ENCODE data around the gene DHRSX. TPM values are rescaled to one million over a fixed set of nuclear protein-coding genes. Genes with fewer than 3 reads are reported as not detected.
"Not testable (repeated sequence)": the region's sequence is repeated elsewhere in the genome, so short reads cannot be mapped to it uniquely, and the experiment has no call there.

The DHRSX gene
- total and polyA plus RNA-seq, 7 experiments from 2014 or later, result 15.0 to 26.2 (median 17.6) TPM

DNA sequence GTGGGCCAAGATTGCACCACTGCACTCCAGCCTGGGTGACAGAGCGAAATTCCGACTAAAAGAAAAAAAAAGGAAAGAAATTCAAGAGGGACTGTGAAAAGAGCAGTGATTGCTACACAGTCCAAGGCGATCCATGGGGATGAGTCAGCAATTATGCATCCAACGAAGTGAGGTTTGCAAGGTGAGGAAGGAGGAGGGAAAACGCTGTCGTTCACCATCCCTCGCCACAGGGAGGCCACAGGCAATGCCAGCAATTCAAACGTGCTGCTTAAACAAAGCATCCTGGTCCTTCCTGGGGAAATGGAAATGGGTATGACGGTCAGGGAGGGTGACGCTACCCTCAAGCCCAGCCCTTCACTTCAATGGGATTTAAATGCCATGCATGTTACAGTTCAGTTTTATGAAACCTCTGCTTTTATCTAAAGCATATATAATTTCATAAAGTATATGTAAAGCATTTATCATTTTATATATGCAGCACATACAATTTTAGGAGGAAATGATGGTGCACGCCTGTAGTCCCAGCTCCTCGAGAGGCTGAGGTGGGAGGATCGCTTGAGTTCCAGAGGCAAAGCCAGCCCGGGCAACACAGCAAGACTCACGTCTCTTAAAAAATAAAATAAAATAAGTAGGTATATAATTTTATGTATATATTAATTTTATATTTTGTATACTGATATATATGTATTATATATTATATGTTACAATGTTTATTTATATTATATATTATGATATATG lies 108.7 kb downstream of the DHRSX start:
- Mint-ChIP-seq H3K9me3 (peaks cover 4 to 14% (median 8%) of the 10 kb centered on the region in 11 donors), H3K27me3 (no peaks in the 10 kb centered on the region), H3K36me3 (peaks cover 26 to 63% (median 54%) of the 10 kb centered on the region in 5 donors), H3K4me1 (peaks cover 0 to 15% (median 0%) of the 10 kb centered on the region in 7 donors), H3K4me3 (no peak overlapping the region), H3K27ac (no peak overlapping the region)
- peaks cover 0 to 9% (median 0%) of the 10 kb centered on the region in 3 experiments for H3K9me3 ChIP-seq (ENCODE audit: control insufficient read depth in 2 of 3, low read length in 3 of 3)
- ATAC-seq, result no peak
- intact Hi-C loops (cut with micrococcal nuclease), result no loop called here
- CTCF ChIA-PET, result no interaction called here
- POLR2A ChIA-PET, result no interaction called here
- no peaks in the 10 kb centered on the region for H3K27me3 ChIP-seq (ENCODE audit: control insufficient read depth in 2 of 2, insufficient read depth in 2 of 2, low read length in 2 of 2)
- H3K27ac ChIP-seq (ENCODE audit: low read depth, low read length), result no peak overlapping the region
- DNase-seq, result no peak
- H3K36me3 ChIP-seq (ENCODE audit: control insufficient read depth in 2 of 3, insufficient read depth in 3 of 3, low read length in 3 of 3), result peaks cover 0 to 23% (median 4%) of the 10 kb centered on the region in 3 experiments
- H3K4me3 ChIP-seq (ENCODE audit: low read length), result no peak overlapping the region
- no peaks in the 10 kb centered on the region for H3K4me1 ChIP-seq (ENCODE audit: control insufficient read depth in 2 of 2, insufficient read depth in 2 of 2, low read length in 2 of 2)

- ATAC-seq (no peak), DNase-seq (no peak)
- Histone ChIP-seq H3K4me1 (ENCODE audit: control insufficient read depth in 2 of 2, insufficient read depth in 2 of 2, low read length in 2 of 2) (no peaks in the 10 kb centered on the region), H3K9me3 (ENCODE audit: control insufficient read depth in 2 of 3, low read length in 3 of 3) (peaks cover 0 to 9% (median 0%) of the 10 kb centered on the region in 3 experiments), H3K27me3 (ENCODE audit: control insufficient read depth in 2 of 2, insufficient read depth in 2 of 2, low read length in 2 of 2) (no peaks in the 10 kb centered on the region), H3K36me3 (ENCODE audit: control insufficient read depth in 2 of 3, insufficient read depth in 3 of 3, low read length in 3 of 3) (peaks cover 0 to 23% (median 4%) of the 10 kb centered on the region in 3 experiments), H3K4me3 (ENCODE audit: low read length) (no peak overlapping the region), H3K27ac (ENCODE audit: low read depth, low read length) (no peak overlapping the region)
- Mint-ChIP-seq H3K27me3 (no peaks in the 10 kb centered on the region), H3K27ac (no peak overlapping the region), H3K9me3 (peaks cover 4 to 14% (median 8%) of the 10 kb centered on the region in 11 donors), H3K4me3 (no peak overlapping the region), H3K4me1 (peaks cover 0 to 15% (median 0%) of the 10 kb centered on the region in 7 donors), H3K36me3 (peaks cover 26 to 58% (median 50%) of the 10 kb centered on the region in 5 donors)
- intact Hi-C loops (cut with micrococcal nuclease), result no loop called here
- CTCF ChIA-PET, result no interaction called here
- POLR2A ChIA-PET, result no interaction called here
Observed at GRCh38 chrX:2390754-2391153, 110.0 kb downstream of the DHRSX start.

GRCh38 chrX:2389731-2390130 lies 111.0 kb downstream of the DHRSX start:
- intact Hi-C loops (cut with micrococcal nuclease); H3K27me3 ChIP-seq (ENCODE audit: control insufficient read depth in 2 of 2, insufficient read depth in 2 of 2, low read length in 2 of 2); H3K27ac ChIP-seq (ENCODE audit: low read depth, low read length); H3K27ac Mint-ChIP-seq; POLR2A ChIA-PET; ATAC-seq; H3K4me3 Mint-ChIP-seq; H3K27me3 Mint-ChIP-seq; H3K4me1 ChIP-seq (ENCODE audit: control insufficient read depth in 2 of 2, insufficient read depth in 2 of 2, low read length in 2 of 2); CTCF ChIA-PET; DNase-seq; H3K4me3 ChIP-seq (ENCODE audit: low read length); H3K9me3 ChIP-seq (ENCODE audit: control insufficient read depth in 2 of 3, low read length in 3 of 3): not testable (repeated sequence)
- Mint-ChIP-seq H3K4me1 (peaks cover 0 to 11% (median 0%) of the 10 kb centered on the region in 7 donors), H3K9me3 (peaks cover 4 to 14% (median 8%) of the 10 kb centered on the region in 11 donors), H3K36me3 (peaks cover 24 to 53% (median 46%) of the 10 kb centered on the region in 5 donors)
- peaks cover 0 to 23% (median 4%) of the 10 kb centered on the region in 3 experiments for H3K36me3 ChIP-seq (ENCODE audit: control insufficient read depth in 2 of 3, insufficient read depth in 3 of 3, low read length in 3 of 3)

GRCh38 chrX:2389324-2389723 lies 111.5 kb downstream of the DHRSX start:
- Histone ChIP-seq H3K9me3 (ENCODE audit: control insufficient read depth in 2 of 3, low read length in 3 of 3) (peaks cover 0 to 9% (median 0%) of the 10 kb centered on the region in 3 experiments), H3K27ac (ENCODE audit: low read depth, low read length) (no peak overlapping the region), H3K4me3 (ENCODE audit: low read length) (no peak overlapping the region), H3K36me3 (ENCODE audit: control insufficient read depth in 2 of 3, insufficient read depth in 3 of 3, low read length in 3 of 3) (peaks cover 0 to 23% (median 4%) of the 10 kb centered on the region in 3 experiments), H3K27me3 (ENCODE audit: control insufficient read depth in 2 of 2, insufficient read depth in 2 of 2, low read length in 2 of 2) (no peaks in the 10 kb centered on the region), H3K4me1 (ENCODE audit: control insufficient read depth in 2 of 2, insufficient read depth in 2 of 2, low read length in 2 of 2) (no peaks in the 10 kb centered on the region)
- H3K9me3 Mint-ChIP-seq, result peaks cover 4 to 14% (median 8%) of the 10 kb centered on the region in 11 donors
- ChIA-PET POLR2A (no interaction called here), CTCF (no interaction called here)
- DNase-seq (no peak), ATAC-seq (no peak)
- peaks cover 0 to 7% (median 0%) of the 10 kb centered on the region in 7 donors for H3K4me1 Mint-ChIP-seq
- intact Hi-C loops (cut with micrococcal nuclease), result no loop called here
- H3K27me3 Mint-ChIP-seq, result no peaks in the 10 kb centered on the region
- peak overlapping the region in 1 of 9 donors; percentile 31 for H3K27ac Mint-ChIP-seq
- peaks cover 24 to 49% (median 42%) of the 10 kb centered on the region in 5 donors for H3K36me3 Mint-ChIP-seq
- no peak overlapping the region for H3K4me3 Mint-ChIP-seq

DNA sequence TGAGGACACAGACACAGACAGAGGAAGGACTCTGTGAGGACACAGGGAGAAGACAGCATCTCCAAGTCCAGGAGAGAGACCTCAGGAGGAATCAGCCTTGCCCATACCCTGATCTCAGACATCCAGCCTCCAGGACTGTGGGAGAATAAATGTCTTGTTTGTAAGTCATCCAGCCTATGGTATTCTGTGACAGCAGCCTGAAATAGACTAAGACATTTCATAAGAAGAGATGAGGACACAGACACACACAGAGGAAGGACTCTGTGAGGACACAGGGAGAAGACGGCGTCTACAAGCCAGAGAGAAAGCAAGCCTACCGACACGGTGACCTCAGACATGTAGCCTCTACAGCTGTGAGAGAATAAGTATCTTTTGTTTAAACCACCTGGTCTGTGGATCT lies 112.1 kb downstream of the DHRSX start:
- H3K4me1 Mint-ChIP-seq, result peaks cover 0 to 3% (median 0%) of the 10 kb centered on the region in 7 donors
- peaks cover 21 to 43% (median 35%) of the 10 kb centered on the region in 5 donors for H3K36me3 Mint-ChIP-seq
- H3K27ac Mint-ChIP-seq, result peak overlapping the region in 1 of 9 donors; percentile 17
- no peak overlapping the region for H3K27ac ChIP-seq (ENCODE audit: low read depth, low read length)
- H3K4me1 ChIP-seq (ENCODE audit: control insufficient read depth in 2 of 2, insufficient read depth in 2 of 2, low read length in 2 of 2), result no peaks in the 10 kb centered on the region
- H3K27me3 Mint-ChIP-seq, result no peaks in the 10 kb centered on the region
- peaks cover 4 to 14% (median 8%) of the 10 kb centered on the region in 11 donors for H3K9me3 Mint-ChIP-seq
- CTCF ChIA-PET, result no interaction called here
- H3K27me3 ChIP-seq (ENCODE audit: control insufficient read depth in 2 of 2, insufficient read depth in 2 of 2, low read length in 2 of 2), result no peaks in the 10 kb centered on the region
- peaks cover 0 to 23% (median 4%) of the 10 kb centered on the region in 3 experiments for H3K36me3 ChIP-seq (ENCODE audit: control insufficient read depth in 2 of 3, insufficient read depth in 3 of 3, low read length in 3 of 3)
- POLR2A ChIA-PET, result no interaction called here
- intact Hi-C loops (cut with micrococcal nuclease), result no loop called here
- H3K9me3 ChIP-seq (ENCODE audit: control insufficient read depth in 2 of 3, low read length in 3 of 3), result peaks cover 0 to 9% (median 0%) of the 10 kb centered on the region in 3 experiments
- no peak for ATAC-seq
- H3K4me3 Mint-ChIP-seq, result no peak overlapping the region
- no peak overlapping the region for H3K4me3 ChIP-seq (ENCODE audit: low read length)
- no peak for DNase-seq

GRCh38 chrX:2387614-2388239 lies 113.0 kb downstream of the DHRSX start:
- no peak overlapping the region for H3K4me3 Mint-ChIP-seq
- no peaks in the 10 kb centered on the region for H3K4me1 ChIP-seq (ENCODE audit: control insufficient read depth in 2 of 2, insufficient read depth in 2 of 2, low read length in 2 of 2)
- H3K36me3 ChIP-seq (ENCODE audit: control insufficient read depth in 2 of 3, insufficient read depth in 3 of 3, low read length in 3 of 3), result peaks cover 0 to 23% (median 4%) of the 10 kb centered on the region in 3 experiments
- ChIA-PET CTCF (no interaction called here), POLR2A (no interaction called here)
- peaks cover 4 to 14% (median 8%) of the 10 kb centered on the region in 11 donors for H3K9me3 Mint-ChIP-seq
- no peaks in the 10 kb centered on the region for H3K4me1 Mint-ChIP-seq
- no peak for ATAC-seq
- no peak overlapping the region for H3K27ac ChIP-seq (ENCODE audit: low read depth, low read length)
- H3K9me3 ChIP-seq (ENCODE audit: control insufficient read depth in 2 of 3, low read length in 3 of 3), result peaks cover 0 to 9% (median 0%) of the 10 kb centered on the region in 3 experiments
- intact Hi-C loops (cut with micrococcal nuclease), result no loop called here
- no peak for DNase-seq
- no peak overlapping the region for H3K4me3 ChIP-seq (ENCODE audit: low read length)
- H3K27ac Mint-ChIP-seq, result no peak overlapping the region
- no peaks in the 10 kb centered on the region for H3K27me3 ChIP-seq (ENCODE audit: control insufficient read depth in 2 of 2, insufficient read depth in 2 of 2, low read length in 2 of 2)
- no peaks in the 10 kb centered on the region for H3K27me3 Mint-ChIP-seq
- peaks cover 21 to 43% (median 31%) of the 10 kb centered on the region in 5 donors for H3K36me3 Mint-ChIP-seq

Measured in naive thymus-derived CD4-positive, alpha-beta T cell (primary cell).